Duodenal mucosa (tissue), 2 donors: ENCODE data around the gene SSBP3.

Experiments used
- H3K27ac ChIP-seq: one replicate; pipeline ENCODE4 v1.7.0; 2013; ENCODE audit warnings: low read depth, low read length
- H3K27me3 ChIP-seq, 2 donors: one replicate each; pipeline ENCODE4 v1.7.0; 2013; ENCODE audit warnings: low read length in 2 of 2, control low read depth in 1 of 2; ENCODE audit not compliant: insufficient read depth in 2 of 2, control insufficient read depth in 1 of 2
- H3K36me3 ChIP-seq, 2 donors: one replicate each; pipeline ENCODE4 v1.7.0; 2013; ENCODE audit warnings: low read length in 2 of 2, control low read depth in 1 of 2; ENCODE audit not compliant: insufficient read depth in 2 of 2, control insufficient read depth in 1 of 2
- H3K4me1 ChIP-seq, 2 donors: one replicate each; pipeline ENCODE4 v1.7.0; 2013; ENCODE audit warnings: low read length in 2 of 2, control low read depth in 1 of 2; ENCODE audit not compliant: insufficient read depth in 2 of 2, control insufficient read depth in 1 of 2
- H3K4me3 ChIP-seq, 2 donors: one replicate each; pipeline ENCODE4 v1.7.0; 2013; ENCODE audit warnings: low read length in 2 of 2, low read depth in 1 of 2
- H3K9ac ChIP-seq, 2 donors: one replicate each; pipeline ENCODE4 v1.7.0; 2013; ENCODE audit warnings: low read length in 2 of 2, low read depth in 1 of 2
- H3K9me3 ChIP-seq, 2 donors: one replicate each; pipeline ENCODE4 v1.7.0; 2013; ENCODE audit warnings: low read length in 2 of 2, control low read depth in 1 of 2; ENCODE audit not compliant: control insufficient read depth in 1 of 2

SSBP3 gene

DNA sequence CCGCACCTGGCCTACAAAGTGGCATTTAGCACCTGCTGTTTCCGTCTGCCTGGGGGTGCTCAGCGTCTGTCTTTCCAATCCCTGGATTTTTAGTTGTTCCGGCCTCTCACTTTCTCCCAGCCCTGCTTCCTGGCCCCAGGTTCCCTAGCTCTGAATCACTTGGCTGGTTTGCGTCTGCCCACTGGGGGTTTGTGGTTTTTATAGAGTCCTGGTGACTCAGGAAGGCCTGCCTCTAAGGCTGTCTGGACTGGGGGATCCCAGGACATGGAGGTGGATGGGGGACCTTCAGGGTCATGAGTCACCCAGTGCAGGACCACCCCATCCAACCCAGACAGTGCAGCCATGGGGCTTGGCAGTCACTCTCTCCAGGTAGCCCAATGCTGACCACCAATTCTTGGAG is 152.7 kb downstream of the SSBP3 start:
- Histone ChIP-seq H3K9me3 (no peaks in the 10 kb centered on the region), H3K27ac (no peak overlapping the region), H3K4me1 (peaks cover 20 to 21% of the 10 kb centered on the region in 2 donors), H3K36me3 (peaks cover 3 to 20% of the 10 kb centered on the region in 2 donors), H3K4me3 (no peak overlapping the region), H3K27me3 (no peaks in the 10 kb centered on the region), H3K9ac (no peak overlapping the region)

- Histone ChIP-seq H3K36me3 (peaks cover 7 to 29% of the 10 kb centered on the region in 2 donors), H3K27ac (no peak overlapping the region), H3K4me3 (no peak overlapping the region), H3K9me3 (no peaks in the 10 kb centered on the region), H3K4me1 (peaks cover 18 to 20% of the 10 kb centered on the region in 2 donors), H3K9ac (no peak overlapping the region), H3K27me3 (no peaks in the 10 kb centered on the region)
Observed at GRCh38 chr1:54252371-54252936, 153.7 kb downstream of the SSBP3 start.

GRCh38 chr1:54250670-54251069 is 155.5 kb downstream of the SSBP3 start:
- H3K27me3 ChIP-seq, result no peaks in the 10 kb centered on the region
- no peak overlapping the region for H3K27ac ChIP-seq
- H3K4me3 ChIP-seq, result no peak overlapping the region
- no peak overlapping the region for H3K9ac ChIP-seq
- H3K4me1 ChIP-seq, result peaks cover 6 to 7% of the 10 kb centered on the region in 2 donors
- H3K9me3 ChIP-seq, result no peaks in the 10 kb centered on the region
- peaks cover 7 to 41% of the 10 kb centered on the region in 2 donors for H3K36me3 ChIP-seq

DNA sequence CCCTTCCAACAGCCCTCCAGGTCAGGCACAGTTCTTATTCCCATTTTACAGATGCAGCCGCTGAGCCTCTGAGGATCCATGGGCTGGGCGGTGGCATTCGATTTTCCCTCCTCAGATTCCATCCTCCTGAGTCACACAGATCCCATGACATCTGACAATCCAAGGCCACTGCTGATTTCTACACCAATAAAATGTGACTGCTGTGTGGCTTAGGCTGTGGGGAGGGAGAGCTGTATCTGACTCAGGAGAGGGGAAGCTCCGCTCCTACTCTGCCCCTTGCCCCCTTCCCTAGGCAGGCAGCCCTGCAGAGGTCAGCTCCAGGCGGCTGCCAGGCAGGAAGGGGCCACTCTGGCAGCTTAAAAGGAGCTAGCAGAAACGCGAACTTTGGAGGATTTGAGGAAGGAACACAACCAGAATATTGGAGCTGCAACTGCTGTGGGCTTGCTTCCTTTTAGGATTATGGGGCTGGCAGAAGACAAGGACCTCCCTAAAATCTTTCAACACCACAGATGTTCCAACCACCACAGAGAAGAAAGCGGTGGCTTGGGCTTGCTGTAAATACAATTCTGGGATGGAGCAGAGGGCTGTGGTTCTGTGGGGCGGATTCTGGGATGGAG is 156.3 kb downstream of the SSBP3 start:
- H3K27me3 ChIP-seq, result no peaks in the 10 kb centered on the region
- H3K4me3 ChIP-seq, result no peak overlapping the region
- no peak overlapping the region for H3K27ac ChIP-seq
- no peaks in the 10 kb centered on the region for H3K9me3 ChIP-seq
- H3K36me3 ChIP-seq, result peaks cover 7 to 43% of the 10 kb centered on the region in 2 donors
- no peak overlapping the region for H3K9ac ChIP-seq
- peaks cover 6 to 7% of the 10 kb centered on the region in 2 donors for H3K4me1 ChIP-seq

GRCh38 chr1:54248966-54249365 is 157.2 kb downstream of the SSBP3 start:
- Histone ChIP-seq H3K36me3 (peaks cover 7 to 49% of the 10 kb centered on the region in 2 donors), H3K9ac (no peak overlapping the region), H3K4me1 (peaks cover under 1 to 2% of the 10 kb centered on the region in 2 donors), H3K27ac (no peak overlapping the region), H3K9me3 (no peaks in the 10 kb centered on the region), H3K4me3 (no peak overlapping the region), H3K27me3 (no peaks in the 10 kb centered on the region)

- H3K27ac ChIP-seq, result no peak overlapping the region
- no peak overlapping the region for H3K4me3 ChIP-seq
- H3K9me3 ChIP-seq, result no peaks in the 10 kb centered on the region
- H3K27me3 ChIP-seq, result no peaks in the 10 kb centered on the region
- no peak overlapping the region for H3K9ac ChIP-seq
- H3K36me3 ChIP-seq, result peaks cover 8 to 52% of the 10 kb centered on the region in 2 donors
- H3K4me1 ChIP-seq, result no peaks in the 10 kb centered on the region
Observed at GRCh38 chr1:54247863-54248515, 158.2 kb downstream of the SSBP3 start.

- Histone ChIP-seq H3K27ac (no peak overlapping the region), H3K9ac (no peak overlapping the region), H3K4me1 (no peaks in the 10 kb centered on the region), H3K27me3 (no peaks in the 10 kb centered on the region), H3K4me3 (no peak overlapping the region), H3K9me3 (no peaks in the 10 kb centered on the region), H3K36me3 (peaks cover 9 to 62% of the 10 kb centered on the region in 2 donors)
Observed at GRCh38 chr1:54246116-54246721, 160.0 kb downstream of the SSBP3 start.

DNA sequence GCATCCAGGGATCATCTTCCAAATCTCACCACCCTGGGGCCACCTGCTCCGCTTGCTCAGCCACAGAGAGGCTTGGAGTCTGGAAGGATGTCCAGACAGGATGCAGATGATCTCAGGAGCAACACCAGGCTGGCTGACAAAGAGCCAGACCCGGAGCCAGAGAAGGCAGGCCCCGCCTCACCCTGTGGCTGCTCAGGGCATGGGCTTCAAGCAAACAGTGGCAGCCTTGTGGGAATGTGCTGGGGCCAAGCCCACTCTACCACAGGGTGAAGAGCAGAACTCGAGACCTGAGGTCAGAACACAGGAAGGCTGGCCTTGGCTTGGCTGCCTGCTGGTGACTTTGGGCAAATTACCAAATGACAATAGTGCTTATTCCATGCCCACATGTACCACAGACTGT is 160.7 kb downstream of the SSBP3 start:
- no peak overlapping the region for H3K27ac ChIP-seq
- H3K9me3 ChIP-seq, result no peaks in the 10 kb centered on the region
- H3K9ac ChIP-seq, result no peak overlapping the region
- H3K27me3 ChIP-seq, result no peaks in the 10 kb centered on the region
- H3K4me1 ChIP-seq, result no peaks in the 10 kb centered on the region
- no peak overlapping the region for H3K4me3 ChIP-seq
- peaks cover 6 to 63% of the 10 kb centered on the region in 2 donors for H3K36me3 ChIP-seq

DNA sequence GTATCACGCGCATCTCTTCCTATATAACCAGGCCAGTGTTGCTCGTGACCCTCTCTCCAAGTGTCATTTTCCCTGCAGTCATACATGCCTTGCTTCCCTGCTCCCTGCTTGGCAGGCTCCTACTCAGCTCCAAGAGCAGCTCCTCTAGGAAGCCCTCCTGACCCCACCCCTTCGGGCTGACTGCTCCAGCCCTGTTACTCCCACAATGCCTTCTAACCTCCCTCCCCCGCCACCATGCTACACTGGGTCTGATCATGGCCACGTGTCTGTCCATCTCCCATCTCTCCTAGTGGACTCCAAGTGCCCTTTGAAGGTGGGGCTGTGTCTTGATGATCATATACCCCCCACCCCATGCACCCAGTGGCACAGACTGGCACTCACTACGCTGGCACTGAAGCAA is 161.5 kb downstream of the SSBP3 start:
- H3K27ac ChIP-seq, result no peak overlapping the region

DNA sequence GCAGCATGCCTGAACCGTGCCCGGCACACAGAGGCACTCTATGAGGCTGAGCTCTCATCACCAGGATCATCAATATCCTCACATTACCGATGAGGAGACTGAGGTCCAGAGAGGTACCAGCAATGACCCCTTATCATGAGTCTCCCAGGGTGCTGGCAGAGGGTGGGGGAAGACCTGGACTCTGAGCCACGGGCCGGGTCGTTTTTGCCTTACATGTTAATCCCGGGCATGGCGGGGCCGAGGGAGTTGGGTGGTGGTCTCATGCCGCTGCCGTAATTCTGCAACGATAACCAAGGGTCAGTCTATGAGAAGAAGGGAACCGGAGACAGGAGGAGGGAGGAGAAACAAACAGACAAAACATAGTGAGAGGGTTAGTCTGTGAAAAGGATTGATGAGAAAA is 163.2 kb downstream of the SSBP3 start:
- Histone ChIP-seq H3K27me3 (no peaks in the 10 kb centered on the region), H3K9ac (no peak overlapping the region), H3K9me3 (no peaks in the 10 kb centered on the region), H3K36me3 (peaks cover 11 to 63% of the 10 kb centered on the region in 2 donors), H3K4me3 (no peak overlapping the region), H3K27ac (no peak overlapping the region), H3K4me1 (no peaks in the 10 kb centered on the region)

More for the DNA sequence above, 161.5 kb downstream of the SSBP3 start:
- Histone ChIP-seq H3K9me3 (no peaks in the 10 kb centered on the region), H3K4me1 (no peaks in the 10 kb centered on the region), H3K36me3 (peaks cover 8 to 61% of the 10 kb centered on the region in 2 donors), H3K4me3 (no peak overlapping the region), H3K27me3 (no peaks in the 10 kb centered on the region), H3K9ac (no peak overlapping the region)
